Embryonic facial prominence (tissue), 1 donor: ENCODE results near the gene SCNN1B.
A peak's percentile ranks its signal among the peaks of the same experiment; 100 is the strongest.
"Not testable (repeated sequence)": the region's sequence is repeated elsewhere in the genome, so short reads cannot be mapped to it uniquely, and the experiment has no call there.

ENCODE experiments used
- DNase-seq: peaks from one replicate; pipeline ENCODE4 v3.0.0-alpha.2; 2016; ENCODE audit errors: extremely low spot score

SCNN1B gene, protein sequence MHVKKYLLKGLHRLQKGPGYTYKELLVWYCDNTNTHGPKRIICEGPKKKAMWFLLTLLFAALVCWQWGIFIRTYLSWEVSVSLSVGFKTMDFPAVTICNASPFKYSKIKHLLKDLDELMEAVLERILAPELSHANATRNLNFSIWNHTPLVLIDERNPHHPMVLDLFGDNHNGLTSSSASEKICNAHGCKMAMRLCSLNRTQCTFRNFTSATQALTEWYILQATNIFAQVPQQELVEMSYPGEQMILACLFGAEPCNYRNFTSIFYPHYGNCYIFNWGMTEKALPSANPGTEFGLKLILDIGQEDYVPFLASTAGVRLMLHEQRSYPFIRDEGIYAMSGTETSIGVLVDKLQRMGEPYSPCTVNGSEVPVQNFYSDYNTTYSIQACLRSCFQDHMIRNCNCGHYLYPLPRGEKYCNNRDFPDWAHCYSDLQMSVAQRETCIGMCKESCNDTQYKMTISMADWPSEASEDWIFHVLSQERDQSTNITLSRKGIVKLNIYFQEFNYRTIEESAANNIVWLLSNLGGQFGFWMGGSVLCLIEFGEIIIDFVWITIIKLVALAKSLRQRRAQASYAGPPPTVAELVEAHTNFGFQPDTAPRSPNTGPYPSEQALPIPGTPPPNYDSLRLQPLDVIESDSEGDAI

DNA sequence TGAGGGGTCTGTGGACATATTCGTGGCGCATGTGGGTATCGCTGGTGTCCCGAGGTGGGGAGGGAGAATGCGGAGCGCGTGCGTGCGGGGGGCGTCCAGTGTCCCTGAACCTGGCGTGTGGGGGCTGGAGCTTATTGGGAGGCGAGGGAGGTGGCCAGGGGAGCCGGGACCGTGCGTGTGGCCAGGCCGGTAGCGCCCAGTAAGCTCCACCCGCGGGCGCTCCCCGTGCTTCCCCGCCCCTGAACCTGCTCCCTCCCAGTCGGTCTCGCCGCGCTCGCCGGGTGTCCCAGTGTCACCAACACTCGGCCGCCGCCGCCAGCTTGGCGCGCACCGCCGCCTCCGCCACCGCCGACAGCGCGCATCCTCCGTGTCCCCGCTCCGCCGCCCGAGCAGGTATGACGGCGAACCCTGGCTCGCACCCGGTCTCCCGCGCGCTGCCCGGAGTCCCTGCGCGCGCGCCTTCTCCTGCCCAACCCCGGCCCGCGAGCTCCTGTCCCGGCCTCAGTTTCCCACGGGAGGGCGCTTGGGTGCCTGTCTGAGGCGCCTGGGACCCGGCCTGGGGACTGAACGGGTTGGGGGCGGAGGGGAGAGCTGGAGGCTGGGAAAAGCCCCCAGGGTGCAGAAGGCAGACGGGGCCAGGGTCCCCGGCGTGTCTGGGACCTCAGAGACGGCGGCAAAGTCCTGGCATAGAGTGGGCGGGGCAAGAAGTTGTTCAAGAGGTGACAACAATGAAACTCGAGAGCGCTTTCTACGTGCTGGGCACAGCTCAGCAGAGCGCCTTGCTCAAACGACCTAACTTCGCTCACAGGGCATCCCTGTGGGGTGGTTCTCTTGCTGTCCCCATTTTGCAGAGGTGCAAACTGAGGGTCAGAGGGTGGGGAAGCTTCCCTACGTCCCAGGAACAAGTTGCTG, at the start of gene SCNN1B:
SCNN1B (plus strand) TSS at position 258 of the 912 bp plus-strand sequence. CDS start 46,298 bp downstream, outside the sequence.
- DNase-seq: no peak

DNA sequence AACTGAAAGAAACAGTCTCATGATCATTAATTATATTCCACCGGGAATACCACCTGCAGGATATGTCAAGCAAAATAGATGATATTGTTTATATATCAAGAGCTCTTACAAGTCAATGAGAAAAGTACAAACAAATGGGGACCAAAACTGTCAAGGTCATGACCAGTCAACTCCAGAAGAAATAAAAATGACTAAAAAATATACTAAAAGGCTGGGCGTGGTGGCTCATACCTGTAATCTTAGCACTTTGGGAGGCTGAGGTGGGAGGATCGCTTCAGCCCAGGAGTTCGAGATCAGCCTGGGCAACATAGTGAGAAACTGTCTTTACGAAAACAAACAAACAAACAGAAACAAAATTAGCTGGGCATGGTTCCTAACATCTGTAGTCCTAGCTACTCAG, 49.8 kb upstream of the SCNN1B start:
- DNase-seq: no peak

DNA sequence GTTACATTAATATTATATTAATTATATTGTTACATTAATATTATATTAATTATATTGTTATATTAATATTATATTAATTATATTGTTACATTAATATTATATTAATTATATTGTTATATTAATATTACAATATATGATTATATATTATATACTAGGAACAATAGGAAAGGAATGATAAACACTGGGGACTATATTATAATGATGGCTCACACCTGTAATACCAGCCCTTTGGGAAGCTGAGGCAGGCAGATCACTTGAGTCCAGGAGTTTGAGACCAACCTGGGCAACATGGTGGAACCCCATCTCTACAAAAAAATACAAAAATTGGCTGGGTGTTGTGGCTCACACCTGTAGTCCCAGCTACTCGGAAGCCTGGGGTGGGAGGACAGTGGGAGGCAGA, 48.5 kb upstream of the SCNN1B start:
- not testable (repeated sequence) for DNase-seq

DNA sequence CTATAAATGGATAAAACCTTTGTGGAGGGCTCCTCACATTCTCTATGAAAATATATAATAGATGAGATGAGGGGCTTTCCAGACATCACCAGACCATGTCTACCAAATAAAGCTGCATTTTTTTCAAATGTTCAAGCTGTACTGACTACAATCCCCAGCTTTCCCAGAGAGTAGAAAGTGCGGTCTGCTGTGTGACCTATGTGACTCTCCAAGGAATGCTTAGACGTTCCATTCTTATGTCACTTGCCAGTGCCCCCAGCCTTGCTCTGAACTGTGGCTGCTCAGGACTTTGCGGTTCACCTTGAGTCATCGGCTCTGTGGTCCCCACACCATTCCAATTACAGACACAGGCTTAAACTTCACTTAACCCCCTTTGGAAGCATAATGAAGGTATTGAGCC, 47.8 kb upstream of the SCNN1B start:
- DNase-seq: no peak

DNA sequence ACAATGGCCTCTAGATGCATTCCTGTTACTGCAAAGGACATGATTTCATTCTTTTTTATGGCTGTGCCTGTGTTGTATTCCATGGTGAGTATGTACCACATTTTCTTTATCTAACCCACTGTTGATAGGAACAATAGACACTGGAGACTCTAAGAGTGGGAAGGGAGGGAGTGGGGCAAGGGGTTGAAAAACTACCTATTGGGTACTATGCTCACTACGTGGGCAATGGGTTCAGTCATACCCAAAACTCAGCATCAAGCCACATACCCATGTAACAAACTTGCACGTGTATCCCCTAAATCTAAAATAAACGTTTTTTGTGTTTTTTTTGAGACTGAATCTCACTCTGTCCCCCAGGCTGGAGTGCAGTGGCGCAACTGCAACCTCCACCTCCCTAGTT, 47.1 kb upstream of the SCNN1B start:
- DNase-seq: no peak

DNA sequence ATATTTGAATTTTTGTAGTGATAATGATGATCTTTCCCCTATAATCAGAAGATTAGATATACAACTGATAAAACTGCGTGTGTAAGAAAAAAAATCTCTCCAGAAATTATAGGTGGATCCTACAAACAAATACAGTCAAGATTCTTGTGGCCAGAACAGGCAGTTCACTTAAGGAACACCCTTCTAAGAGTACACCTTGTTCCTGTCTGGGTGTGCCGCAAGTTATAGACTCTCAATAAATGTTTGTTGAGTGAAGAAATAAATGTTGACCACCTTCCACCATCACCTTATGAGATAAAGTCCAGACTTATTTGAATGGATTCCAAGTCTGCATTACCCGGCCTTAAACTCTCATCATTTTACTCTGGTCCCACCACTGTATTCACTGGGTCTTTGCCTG, 45.7 kb upstream of the SCNN1B start:
- DNase-seq: no peak

DNA sequence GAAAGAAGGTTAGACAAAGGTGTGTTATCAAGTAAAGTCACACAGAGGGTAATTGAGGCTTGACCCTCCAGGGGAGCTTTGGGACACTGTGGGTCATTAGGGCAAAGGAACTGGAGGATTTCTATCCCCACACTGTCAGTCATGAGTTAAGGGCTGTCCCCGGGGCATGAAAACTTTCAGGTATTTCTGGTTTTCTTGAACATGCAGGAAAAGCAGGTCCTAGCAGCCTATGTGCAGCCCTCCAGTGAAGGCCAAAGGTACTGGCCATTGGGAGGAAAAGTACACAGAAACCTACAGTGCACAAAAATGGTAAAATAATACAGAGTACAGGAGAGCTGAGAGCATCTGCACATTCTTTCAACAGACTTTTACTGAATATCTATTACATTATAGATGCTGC, 44.4 kb upstream of the SCNN1B start:
- DNase-seq: no peak

DNA sequence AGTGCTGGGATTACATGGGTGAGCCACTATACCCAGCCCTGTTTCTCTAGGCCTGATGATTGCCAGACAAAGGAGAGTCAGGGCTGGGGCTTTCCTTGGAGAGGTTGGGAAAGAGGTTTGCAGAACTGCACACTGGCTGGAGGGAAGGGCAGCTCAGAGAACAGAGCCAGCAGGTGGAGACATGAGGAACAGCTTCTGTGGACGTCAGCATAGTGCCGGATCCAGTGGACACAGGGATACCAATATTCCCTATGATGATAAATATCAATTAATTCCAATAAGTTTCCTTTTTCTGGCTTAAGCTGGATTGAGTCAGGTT, 43.2 kb upstream of the SCNN1B start:
- DNase-seq: no peak

DNA sequence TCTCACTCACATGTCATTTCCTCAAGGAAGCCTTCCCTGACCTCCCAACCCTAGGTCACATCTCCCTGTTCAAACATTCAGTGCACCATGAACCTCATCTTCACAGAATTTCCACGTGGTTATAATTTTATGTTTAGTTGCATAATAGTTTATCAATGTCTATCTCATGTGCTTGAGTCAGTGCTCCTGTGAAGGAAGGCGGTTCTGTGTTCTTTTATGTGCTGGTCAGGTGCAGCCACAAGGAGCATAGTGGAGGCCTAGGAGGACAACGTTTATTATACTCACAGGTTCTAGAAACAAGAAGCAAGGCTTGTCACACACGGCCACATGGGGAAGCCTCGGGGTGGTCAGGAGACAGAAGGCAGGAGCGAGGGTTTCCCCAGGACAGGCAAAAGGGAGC, 34.5 kb upstream of the SCNN1B start:
- DNase-seq: no peak

DNA sequence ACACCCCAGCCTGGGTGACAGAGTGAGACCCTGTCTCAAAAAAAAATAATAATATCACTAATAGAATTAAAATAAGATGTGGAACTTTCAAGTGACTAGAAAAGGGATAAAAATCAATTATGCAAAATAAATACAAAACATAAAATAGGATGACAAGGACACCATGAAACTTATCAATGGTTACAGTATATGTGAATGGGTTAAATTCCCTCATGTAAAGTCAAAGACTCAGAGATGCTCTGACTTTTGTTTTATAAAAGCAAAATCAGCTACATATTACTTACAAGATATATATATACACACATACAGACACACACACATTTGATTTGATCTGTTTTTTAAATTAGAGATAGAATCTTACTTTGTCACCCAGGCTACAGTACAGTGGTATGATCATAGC, 33.5 kb upstream of the SCNN1B start:
- DNase-seq: no peak

DNA sequence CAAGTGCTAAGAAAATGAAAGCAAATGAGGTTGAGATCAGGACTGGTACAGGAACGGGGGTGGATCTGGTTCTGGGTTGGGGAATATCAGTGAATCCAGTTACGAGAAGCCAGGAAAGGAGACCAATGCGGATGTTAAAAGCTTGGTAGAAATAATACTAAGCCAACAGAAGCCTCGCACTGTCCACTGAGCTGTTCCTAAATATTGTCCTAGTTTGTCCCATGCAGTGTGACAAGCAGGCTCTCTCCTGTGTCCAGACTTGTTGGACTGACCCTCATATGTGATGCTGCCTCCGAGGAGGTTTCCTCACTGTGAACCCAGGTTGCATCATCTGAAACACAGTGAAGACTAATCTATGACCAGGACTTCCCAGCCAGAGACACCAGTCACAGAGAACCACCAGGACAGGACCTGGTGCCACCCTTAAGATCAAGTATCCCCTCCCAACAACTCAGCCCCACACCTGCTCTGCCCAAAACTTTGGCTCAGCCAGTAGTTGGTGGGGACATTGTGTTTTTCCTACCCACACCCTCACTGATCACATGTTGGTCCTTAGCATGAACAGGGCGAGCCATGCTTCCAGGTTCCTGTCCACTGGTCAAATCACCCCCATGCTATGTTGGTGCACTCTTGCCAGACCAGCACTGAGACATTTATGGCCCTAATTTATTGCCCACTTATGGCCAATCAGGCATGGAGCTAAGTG, 32.7 kb upstream of the SCNN1B start:
- DNase-seq: no peak

DNA sequence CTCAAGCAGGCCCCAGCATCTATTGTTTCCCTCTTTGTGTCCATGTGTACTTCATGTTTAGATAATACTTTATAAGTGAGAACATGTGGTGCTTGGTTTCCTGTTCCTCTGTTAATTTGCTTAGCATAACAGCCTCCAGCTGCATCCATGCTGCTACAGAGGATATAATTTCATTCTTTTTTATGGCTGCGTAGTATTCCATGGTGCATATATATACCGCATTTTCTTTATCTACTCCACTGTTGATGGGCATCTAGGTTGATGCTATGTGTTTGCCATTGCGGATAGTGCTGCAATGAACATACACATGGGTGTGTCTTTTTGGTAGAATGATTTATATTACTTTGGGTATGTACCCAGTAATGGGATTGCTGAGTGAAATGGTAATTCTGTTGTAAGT, 31.4 kb upstream of the SCNN1B start:
- no peak for DNase-seq

DNA sequence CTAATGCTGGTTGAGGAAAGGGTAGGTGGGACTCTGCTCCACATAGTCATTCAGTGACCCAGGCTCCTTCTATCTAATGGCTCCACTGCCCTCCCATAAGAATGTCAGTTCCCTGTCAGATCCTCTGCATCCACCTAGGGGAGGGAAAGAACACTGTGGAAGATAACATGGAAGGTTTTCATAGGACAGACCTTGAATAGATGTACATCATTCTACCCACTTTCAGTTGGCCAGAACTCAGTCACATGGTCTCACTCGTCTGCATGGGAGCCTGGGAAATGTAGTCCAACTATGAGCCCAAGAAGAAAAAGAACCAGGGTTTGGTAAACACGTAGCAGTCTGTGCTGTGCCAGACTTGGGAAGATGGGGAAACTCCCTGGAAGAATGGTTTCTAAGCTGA, 27.1 kb upstream of the SCNN1B start:
- DNase-seq: no peak

DNA sequence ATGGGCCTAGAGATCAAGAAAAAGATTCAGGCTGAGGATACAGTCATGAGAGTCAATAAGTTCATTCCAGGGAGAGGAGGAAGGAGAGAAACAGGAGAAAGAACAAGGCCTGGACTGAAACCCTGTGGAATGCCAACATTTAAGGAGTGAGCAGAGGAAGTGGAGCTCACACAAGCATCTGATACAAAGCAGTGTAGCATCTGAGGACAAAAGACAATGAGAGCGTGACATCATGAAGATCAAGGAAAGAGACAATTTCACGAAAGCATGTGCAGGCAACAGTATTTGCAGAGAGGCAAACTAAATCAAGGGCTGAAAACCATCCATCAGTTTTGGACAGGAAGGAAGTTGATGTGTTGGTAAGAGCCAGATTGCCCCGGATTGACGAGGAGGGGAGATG, 25.3 kb upstream of the SCNN1B start:
- no peak for DNase-seq

DNA sequence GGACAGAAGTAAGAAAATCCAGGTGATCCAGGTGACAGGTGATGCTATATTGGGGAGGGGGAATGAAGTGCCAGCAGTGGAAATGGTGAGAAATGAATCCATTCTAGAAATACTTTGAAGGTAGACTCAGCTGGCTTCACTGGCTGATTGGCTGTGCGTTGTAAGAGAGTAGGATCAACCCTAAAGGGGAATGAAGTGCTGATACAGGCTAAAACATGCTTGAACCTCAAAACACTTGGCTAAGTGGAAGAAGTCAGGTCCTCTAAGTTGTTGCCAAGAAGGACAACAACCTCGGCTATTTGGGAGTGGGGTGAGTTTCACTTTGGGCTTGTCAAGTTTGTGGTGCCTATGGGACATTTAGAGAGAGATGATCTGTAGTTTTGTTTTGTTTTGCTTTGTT, 24.1 kb upstream of the SCNN1B start:
- DNase-seq: no peak

DNA sequence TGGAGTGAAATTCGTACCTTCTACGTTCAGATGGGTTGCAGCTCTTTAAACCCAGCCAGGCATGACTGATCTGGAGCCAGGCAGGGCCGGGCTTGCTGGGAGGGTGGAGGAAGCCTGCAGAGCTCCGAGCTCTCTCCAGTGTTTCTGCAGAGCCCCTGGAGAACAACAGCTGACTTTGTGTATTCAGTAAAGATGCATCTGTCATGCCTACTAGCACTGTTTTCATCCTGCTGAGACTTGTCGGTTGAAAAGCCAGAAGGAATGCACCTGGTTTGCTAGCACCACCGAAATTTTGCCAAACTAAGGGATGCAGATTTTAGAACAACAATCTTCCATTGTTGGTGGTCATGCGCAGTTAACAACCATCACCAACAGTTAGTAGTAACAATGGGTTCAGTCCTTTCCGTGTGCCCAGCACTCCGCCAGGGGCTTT, 22.4 kb upstream of the SCNN1B start:
- DNase-seq: peak; percentile 8

DNA sequence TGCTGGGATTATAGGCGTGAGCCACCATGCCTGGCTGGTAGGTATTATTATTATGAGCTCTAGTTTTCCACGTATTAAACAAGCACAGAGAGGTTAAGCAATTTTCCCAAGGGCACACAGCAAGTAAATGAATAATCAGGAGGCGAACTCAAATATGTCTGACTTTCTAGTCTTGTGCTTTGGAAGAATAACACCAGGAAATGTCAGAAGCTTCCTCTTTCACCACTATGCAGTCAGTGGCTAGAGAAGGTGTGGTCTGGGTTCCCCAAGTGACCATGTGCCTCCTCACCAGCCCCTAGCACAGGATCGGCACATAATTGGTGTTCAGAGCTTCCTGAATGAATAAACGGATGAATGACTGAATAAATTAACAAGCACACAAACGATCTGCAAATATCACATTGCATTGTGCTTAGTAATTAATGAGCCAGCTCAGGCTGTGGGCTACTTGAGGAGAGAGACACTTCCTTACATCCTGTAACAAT, 21.6 kb upstream of the SCNN1B start:
- no peak for DNase-seq

DNA sequence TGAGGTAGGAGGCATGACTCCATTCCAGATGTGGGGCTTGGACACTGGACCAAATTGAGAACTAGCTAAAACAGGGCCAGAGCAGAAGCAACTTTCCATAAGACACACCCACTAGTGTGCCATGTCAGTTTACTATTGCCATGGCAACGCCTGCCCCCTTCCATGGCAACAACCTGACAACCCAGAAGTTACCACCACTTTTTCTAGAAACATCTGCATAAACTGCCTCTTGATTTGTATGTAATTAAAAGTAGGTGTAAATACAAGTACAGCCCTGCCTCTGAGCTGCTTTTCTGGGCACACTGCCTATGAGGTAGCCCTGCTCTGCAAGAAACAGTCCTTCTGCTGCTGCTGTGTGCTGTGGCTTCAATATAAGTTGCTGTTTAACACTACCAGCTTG, 19.5 kb upstream of the SCNN1B start:
- no peak for DNase-seq

DNA sequence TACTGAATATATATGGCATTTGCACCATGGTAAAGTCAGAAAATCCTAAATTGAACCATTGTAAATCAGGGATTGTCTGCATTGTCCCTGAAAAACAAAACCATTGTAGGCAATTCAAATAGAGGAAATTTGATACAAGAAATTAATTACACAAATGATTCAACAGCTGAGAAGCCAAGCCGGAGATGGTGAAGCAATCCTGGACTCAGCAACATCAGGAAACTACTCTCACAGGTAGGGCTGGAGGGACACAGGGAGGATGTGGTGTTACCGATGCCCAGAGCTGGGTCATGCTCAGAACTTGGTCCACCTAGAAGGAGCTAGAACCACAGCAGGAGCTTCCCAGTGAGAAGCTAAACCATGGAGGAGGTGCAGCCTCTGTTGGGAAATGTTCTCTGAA, 18.5 kb upstream of the SCNN1B start:
- no peak for DNase-seq

DNA sequence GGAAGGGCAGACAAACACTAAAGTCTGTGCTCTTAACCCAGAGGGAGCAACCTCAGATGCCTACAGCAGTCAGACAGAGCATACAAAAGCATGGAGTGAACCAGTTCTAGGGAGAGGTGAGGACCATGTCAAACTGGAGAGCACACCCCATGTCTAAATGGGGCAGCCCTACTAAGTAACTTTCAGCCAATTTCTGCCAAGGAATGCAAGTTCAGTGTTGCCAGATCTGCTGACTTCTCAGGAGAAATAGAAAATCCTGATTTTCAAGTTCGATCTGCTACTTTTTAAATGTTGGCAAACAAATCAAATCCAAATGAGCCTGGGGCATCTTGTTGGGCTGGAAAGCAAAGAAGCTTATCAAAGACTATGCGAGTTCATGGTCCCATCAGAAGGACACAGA, 17.5 kb upstream of the SCNN1B start:
- no peak for DNase-seq

DNA sequence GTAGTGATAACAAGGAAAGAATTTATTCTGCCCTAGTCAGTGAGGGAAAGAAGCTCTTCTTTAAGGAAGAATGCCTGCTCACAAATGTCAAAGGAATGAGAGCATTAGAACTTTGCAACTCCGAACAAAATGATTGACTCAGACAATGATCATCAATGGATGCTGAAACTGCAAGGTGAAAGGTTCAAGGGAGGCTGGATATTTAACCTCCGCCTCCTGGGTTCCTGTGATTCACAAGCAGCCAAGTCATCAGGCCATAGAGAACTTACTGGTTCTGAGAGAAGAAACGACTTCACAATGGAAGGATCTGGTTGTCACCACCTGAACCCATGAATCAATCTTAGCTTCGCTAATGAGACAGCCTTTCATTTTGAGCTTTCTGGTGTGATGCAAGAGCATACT, 16.0 kb upstream of the SCNN1B start:
- DNase-seq: no peak

DNA sequence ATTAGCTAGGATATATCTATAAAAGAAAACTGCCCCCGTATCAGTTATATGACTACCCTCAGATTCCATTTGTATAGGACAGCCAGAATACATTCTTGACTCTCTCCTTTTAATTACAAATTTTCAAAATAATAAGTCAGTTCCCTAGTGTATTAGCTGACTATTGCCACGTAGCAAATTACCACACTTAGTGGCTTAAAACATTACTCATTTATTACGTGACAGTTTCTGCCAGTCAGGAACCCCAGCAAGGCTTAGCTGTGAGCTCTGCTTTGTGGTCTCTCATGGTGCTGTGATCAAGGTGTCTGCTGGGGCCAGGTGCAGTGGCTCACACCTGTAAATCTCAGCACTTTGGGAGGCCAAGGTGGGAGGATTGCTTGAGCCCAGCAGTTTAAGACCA, 13.9 kb upstream of the SCNN1B start:
- DNase-seq: no peak
